SU-DHL-6 (cell line): ENCODE results near the gene OR5D13.

ENCODE experiments used
- H2AFZ ChIP-seq: fragments of 200-600 bp; sonication (generic); 2 replicates; pipeline ENCODE4 v1.6.1; 2014; ENCODE audit warnings: low read depth, mild to moderate bottlenecking, moderate library complexity, mixed read lengths, antibody characterized with exemption, low read length; ENCODE audit not compliant: severe bottlenecking
- H3F3A ChIP-seq: fragments of 200-600 bp; shearing (Covaris generic); 2 replicates; pipeline ENCODE4 v1.6.0; 2016; ENCODE audit warnings: antibody characterized with exemption, mild to moderate bottlenecking; ENCODE audit not compliant: insufficient read depth
- H3K27ac ChIP-seq: fragments of 200-600 bp; sonication (generic); 2 replicates; pipeline ENCODE4 v1.5.1; 2016; ENCODE audit warnings: low read depth, mild to moderate bottlenecking, low read length, moderate library complexity, mixed read lengths
- H3K27me3 ChIP-seq: fragments of 200-600 bp; sonication (generic), shearing (Covaris generic); 2 replicates; pipeline ENCODE4 v1.6.0; 2014; ENCODE audit warnings: mild to moderate bottlenecking, low read length
- H3K36me3 ChIP-seq: fragments of 200-600 bp; sonication (generic); 2 replicates; pipeline ENCODE4 v1.6.1; 2014; ENCODE audit warnings: mild to moderate bottlenecking, low read length, mixed read lengths
- H3K4me2 ChIP-seq: fragments of 300-600, 200-600 bp; shearing (Covaris generic), sonication (generic); 2 replicates; pipeline ENCODE4 v1.6.0; 2014; ENCODE audit warnings: low read length, low read depth, mild to moderate bottlenecking; ENCODE audit not compliant: poor library complexity, severe bottlenecking
- H3K4me3 ChIP-seq: fragments of 200-600 bp; sonication (generic); 2 replicates; pipeline ENCODE4 v1.5.1; 2014; ENCODE audit warnings: antibody characterized with exemption, low read length, mild to moderate bottlenecking, mixed read lengths; ENCODE audit not compliant: insufficient read depth, poor library complexity, severe bottlenecking
- H3K79me2 ChIP-seq: fragments of 200-600 bp; sonication (generic); 2 replicates; pipeline ENCODE4 v1.6.1; 2014; ENCODE audit warnings: mild to moderate bottlenecking, low read length, moderate library complexity; ENCODE audit not compliant: insufficient read depth
- H3K9ac ChIP-seq: fragments of 200-600 bp; sonication (generic); 2 replicates; pipeline ENCODE4 v1.7.0; 2014; ENCODE audit warnings: mild to moderate bottlenecking, low read length
- H3K9me2 ChIP-seq: fragments of 200-600 bp; sonication (generic); replicated peaks from 2 replicates; pipeline ENCODE4 v1.6.1; 2014; ENCODE audit warnings: low read length; ENCODE audit not compliant: insufficient read depth
- H3K9me3 ChIP-seq: fragments of 200-600 bp; sonication (generic); 2 replicates; pipeline ENCODE4 v1.6.1; 2014; ENCODE audit warnings: low read length, mixed read lengths; ENCODE audit not compliant: insufficient read depth
- H4K20me1 ChIP-seq: fragments of 200-600 bp; sonication (generic); 2 replicates; pipeline ENCODE4 v1.6.1; 2014; ENCODE audit warnings: low read depth, mild to moderate bottlenecking, antibody characterized with exemption, low read length, moderate library complexity, mixed read lengths
- CTCF ChIP-seq: fragments of 200-600 bp; sonication (generic); IDR thresholded peaks from one replicate; pipeline ENCODE4 v1.5.1; 2017; ENCODE audit warnings: antibody characterized with exemption, mild to moderate bottlenecking, low read length, moderate library complexity; ENCODE audit not compliant: insufficient read depth, poor library complexity, severe bottlenecking
- EZH2phosphoT487 ChIP-seq: fragments of 200-600 bp; sonication (generic), shearing (Covaris generic); conservative IDR thresholded peaks from 2 replicates; pipeline ENCODE4 v1.6.1; 2018; ENCODE audit warnings: mild to moderate bottlenecking, antibody characterized with exemption, low read length, moderate library complexity, mixed read lengths

OR5D13 gene

GRCh38 chr11:55791606-55792005, 18.4 kb downstream of the OR5D13 start:
- no peaks in the 10 kb centered on the region for H3K9me3 ChIP-seq
- H3K9me2 ChIP-seq = no peaks in the 10 kb centered on the region
- no peaks in the 10 kb centered on the region for H3F3A ChIP-seq
- no peak overlapping the region for H3K4me2 ChIP-seq
- H3K79me2 ChIP-seq = no peaks in the 10 kb centered on the region
- no peaks in the 10 kb centered on the region for H4K20me1 ChIP-seq
- H3K9ac ChIP-seq = no peak overlapping the region
- H3K27me3 ChIP-seq = no peaks in the 10 kb centered on the region
- TF ChIP-seq CTCF (no peak), EZH2phosphoT487 (no peak)
- no peak overlapping the region for H3K27ac ChIP-seq
- no peak overlapping the region for H3K4me3 ChIP-seq
- no peak overlapping the region for H2AFZ ChIP-seq
- no peaks in the 10 kb centered on the region for H3K36me3 ChIP-seq

- Histone ChIP-seq H2AFZ (no peak overlapping the region), H3K27me3 (no peaks in the 10 kb centered on the region), H3K9me2 (no peaks in the 10 kb centered on the region), H3K79me2 (no peaks in the 10 kb centered on the region), H3K27ac (no peak overlapping the region), H3K36me3 (no peaks in the 10 kb centered on the region), H3F3A (no peaks in the 10 kb centered on the region), H3K4me2 (no peak overlapping the region), H3K4me3 (no peak overlapping the region), H3K9me3 (no peaks in the 10 kb centered on the region), H4K20me1 (no peaks in the 10 kb centered on the region), H3K9ac (no peak overlapping the region)
- TF ChIP-seq EZH2phosphoT487 (no peak), CTCF (no peak)
Measured at GRCh38 chr11:55793321-55793720, 20.1 kb downstream of the OR5D13 start.

GRCh38 chr11:55795256-55795655, 22.0 kb downstream of the OR5D13 start, which contains the start of gene OR5D14:
OR5D14 (plus strand) TSS chr11:55795556; CDS start chr11:55795556, 0 bp downstream.
- TF ChIP-seq CTCF = no peak
- TF ChIP-seq EZH2phosphoT487 = no peak
- H3K27me3 ChIP-seq = no peaks in the 10 kb centered on the region
- no peak within 1 kb of the TSS for H3K9ac ChIP-seq
- H3K79me2 ChIP-seq = no peaks in the 10 kb centered on the region
- H2AFZ ChIP-seq = no peak within 1 kb of the TSS
- H3K27ac ChIP-seq = no peak within 1 kb of the TSS
- H3K9me2 ChIP-seq = no peaks in the 10 kb centered on the region
- no peaks in the 10 kb centered on the region for H4K20me1 ChIP-seq
- no peaks in the 10 kb centered on the region for H3F3A ChIP-seq
- H3K4me3 ChIP-seq = no peak within 1 kb of the TSS
- no peak within 1 kb of the TSS for H3K4me2 ChIP-seq
- H3K9me3 ChIP-seq = no peaks in the 10 kb centered on the region
- H3K36me3 ChIP-seq = no peaks in the 10 kb centered on the region

GRCh38 chr11:55806248-55806647, 33.0 kb downstream of the OR5D13 start:
- H3K4me2 ChIP-seq = no peak overlapping the region
- H3K4me3 ChIP-seq = no peak overlapping the region
- H3K36me3 ChIP-seq = no peaks in the 10 kb centered on the region
- no peaks in the 10 kb centered on the region for H4K20me1 ChIP-seq
- H3F3A ChIP-seq = no peaks in the 10 kb centered on the region
- no peak overlapping the region for H3K9ac ChIP-seq
- H3K27me3 ChIP-seq = no peaks in the 10 kb centered on the region
- H3K79me2 ChIP-seq = no peaks in the 10 kb centered on the region
- TF ChIP-seq EZH2phosphoT487 (no peak), CTCF (no peak)
- H3K27ac ChIP-seq = no peak overlapping the region
- H3K9me2 ChIP-seq = no peaks in the 10 kb centered on the region
- H3K9me3 ChIP-seq = no peaks in the 10 kb centered on the region
- H2AFZ ChIP-seq = no peak overlapping the region
